Measurements from ENCODE around the gene PRRT1.

PRRT1 gene

DNA sequence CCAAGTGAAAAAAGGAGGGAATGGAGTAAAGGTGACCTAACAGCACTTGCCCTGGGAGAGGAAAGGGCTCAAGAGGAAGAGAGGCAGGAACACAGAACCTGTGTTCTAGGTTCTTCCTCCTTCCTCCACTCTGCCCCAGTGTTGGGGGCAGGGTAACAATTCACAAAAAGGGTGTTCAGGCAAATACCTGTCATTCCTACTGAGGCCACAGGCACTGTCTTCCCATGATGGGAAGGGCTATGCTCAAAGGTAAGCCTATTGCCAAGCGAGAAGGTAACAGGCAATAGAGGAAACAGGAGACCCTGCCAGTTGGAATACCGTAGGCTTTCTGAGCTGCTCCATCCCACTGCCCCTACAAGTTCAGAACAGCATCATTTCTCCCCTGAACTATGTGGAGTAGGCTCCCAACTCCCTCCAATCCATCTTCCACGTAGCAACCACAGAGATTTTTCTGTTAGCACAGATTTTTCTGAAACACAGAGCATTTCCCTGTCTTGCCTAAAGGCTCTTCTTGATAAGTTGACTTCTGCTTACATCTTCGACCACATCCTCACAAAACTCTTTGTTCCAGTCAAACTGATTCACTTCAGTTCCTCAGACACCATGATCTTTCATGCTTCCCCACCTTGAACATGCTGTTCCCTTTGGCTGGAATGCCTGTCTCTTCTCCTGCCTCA is 21.4 kb upstream of the PRRT1 start:
- peak; percentile 78 for DNase-seq

DNA sequence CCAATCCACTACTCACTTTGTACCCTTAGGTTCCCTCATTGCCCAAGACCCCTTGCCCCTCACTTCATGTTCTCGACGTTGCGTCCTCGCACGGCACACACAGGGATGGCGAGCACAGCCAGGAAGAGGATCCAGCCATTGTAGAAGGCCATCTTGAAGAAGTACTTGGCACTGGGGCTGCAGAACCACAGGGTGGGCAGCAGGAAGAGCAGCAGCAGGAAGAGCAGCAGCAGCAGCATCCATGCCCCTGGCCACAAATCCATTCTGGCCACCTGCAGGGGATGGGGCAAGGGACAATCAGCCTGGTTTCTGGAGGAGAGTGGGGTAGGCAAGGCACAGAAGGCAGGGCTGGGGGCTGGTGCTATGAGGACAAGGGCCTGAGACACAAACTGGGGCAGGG is 19.5 kb upstream of the PRRT1 start:
- DNase-seq = no peak

DNA sequence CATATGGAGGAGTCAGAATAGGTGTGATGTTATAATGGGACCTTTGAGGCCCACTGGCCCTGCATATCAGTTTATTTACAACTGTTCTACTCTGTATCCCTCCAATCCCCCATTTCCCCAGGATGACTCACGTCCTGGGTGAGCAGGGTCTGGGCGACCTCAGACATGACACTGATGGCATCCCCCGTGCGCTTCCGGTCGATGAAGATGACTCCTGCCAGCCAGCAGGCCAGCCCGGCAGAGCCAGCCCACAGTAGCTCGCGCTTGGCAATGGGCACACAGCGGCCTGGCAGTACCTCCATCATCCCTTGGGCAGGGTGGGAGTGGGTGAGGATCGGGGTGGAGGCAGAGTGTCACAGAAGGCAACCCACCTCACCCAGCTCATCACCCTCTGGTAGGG is 18.6 kb upstream of the PRRT1 start:
- DNase-seq = no peak

DNA sequence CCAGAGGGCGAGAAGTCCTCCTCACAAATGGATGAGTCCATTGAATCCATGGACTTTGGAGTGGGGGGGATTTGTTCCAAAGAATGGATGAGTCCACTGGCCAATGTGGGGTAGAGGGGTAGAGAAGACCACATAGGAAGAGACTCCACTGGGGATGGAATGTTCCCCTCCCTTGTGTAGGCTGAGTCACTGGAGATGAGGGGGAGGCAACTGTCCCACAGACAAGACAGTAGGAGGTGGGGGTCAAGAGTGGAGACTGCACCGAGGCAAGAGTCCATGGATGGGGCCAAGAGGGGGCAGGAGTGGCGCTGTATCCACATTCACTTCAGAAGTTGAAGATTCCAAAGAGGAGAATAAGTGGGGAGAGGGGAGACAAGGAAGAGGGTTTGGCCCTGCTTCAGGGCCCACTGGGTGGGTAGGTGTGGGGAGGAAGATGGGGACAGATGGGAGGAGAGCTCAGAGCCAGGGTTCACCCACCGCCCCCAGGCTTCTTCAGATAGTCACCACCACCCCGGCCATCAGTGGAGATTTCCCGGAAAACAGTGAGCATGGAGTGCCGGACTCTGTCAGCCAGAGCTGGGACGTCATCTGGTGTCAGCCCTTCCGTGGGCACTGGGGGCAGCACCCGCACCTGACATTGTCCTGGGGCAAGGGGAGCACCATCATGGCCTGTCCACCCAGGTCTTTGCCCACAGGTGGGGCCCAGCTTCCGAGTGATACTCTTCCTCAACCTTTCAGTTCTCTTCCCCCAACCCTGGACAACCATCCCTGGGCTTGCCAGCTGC is 17.3 kb upstream of the PRRT1 start:
- no peak for DNase-seq

DNA sequence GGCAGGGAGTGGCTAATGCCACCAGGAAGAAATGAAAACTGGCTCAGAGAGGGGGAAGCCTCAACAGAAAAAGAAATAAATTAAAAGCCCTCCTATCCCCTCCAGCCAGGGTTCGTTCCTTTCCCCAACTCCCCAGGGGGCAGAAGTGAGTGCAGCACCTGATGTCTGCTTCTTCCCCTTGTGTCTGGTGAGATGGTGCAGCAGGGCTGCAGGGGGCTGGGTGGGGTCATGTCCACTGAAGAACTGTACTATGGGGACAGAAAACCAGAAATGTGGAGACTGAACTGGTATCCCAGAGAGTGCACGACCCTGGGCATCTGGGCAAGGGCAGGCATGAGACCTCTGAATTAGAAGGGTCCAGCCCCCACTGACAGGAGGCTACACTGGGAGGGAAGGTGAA is 16.6 kb upstream of the PRRT1 start:
- DNase-seq = no peak

DNA sequence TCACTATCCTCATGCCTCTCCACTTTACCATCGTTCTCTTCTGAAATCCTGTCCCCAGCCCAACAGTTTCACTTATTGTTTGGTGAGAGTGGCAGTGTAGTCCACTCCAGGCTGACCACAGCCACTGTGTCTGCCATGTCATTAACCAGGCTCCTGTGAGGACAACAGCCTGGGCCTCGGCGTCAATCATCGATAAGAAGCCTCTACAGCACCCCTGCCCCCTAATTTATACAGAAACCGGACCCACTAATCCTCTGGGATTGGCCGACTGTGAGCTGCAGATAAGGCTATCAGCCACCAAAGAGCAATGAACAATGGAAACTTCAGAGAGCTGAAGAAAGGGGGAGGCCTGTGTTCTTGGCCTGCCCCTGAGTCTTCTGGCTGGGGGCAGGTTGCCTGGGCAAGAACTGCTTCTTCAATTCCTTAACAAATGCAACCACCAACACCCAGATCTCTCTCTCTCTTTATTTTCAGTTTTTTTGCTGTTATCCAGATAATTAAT is 16.1 kb upstream of the PRRT1 start:
- DNase-seq = no peak

DNA sequence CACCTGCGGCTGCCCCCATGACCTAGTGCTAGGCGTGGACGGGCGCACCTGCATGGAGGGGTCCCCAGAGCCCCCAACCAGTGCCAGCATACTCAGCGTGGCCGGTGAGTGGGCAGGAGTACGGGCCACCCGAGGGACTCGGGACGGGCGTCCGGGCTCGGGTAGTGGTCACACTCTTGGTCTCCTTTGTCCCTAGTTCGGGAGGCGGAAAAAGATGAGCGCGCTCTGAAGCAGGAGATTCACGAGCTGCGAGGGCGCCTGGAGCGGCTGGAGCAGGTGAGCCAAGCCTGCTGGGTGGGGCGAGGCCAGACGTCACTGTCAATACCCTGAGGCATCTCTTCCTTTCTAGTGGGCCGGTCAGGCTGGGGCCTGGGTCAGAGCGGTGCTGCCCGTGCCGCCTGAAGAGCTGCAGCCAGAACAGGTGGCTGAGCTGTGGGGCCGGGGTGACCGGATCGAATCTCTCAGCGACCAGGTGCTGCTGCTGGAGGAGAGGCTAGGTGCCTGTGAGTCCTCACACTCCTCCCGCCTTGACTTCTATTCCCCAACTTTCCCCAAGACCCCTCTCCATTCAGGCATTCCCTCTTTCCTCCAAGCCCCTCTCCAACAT is 15.5 kb upstream of the PRRT1 start:
- peak; percentile 70 for DNase-seq

DNA sequence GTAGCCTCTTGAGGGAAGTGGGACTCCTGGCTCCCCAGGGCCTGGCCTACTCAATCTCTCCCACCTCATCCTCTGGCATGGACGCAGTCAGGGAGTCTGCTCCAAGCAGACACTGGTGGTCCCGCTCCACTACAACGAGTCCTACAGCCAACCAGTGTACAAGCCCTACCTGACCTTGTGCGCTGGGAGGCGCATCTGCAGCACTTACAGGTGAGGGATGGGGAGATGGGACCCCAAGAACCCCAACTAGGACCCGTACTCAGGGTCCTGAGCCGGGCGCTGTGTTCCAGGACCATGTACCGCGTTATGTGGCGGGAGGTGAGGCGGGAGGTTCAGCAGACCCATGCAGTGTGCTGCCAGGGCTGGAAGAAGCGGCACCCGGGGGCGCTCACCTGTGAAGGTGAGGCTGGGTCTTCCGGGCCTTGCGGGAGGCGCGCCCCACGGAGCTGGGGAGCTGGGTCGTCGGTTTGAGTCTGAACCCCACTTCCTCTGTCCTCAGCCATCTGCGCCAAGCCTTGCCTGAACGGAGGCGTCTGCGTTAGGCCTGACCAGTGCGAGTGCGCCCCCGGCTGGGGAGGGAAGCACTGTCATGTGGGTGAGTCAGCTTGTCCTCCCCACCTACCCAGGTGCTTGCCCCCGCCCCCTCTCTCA is 14.8 kb upstream of the PRRT1 start:
- DNase-seq = peak; percentile 79

DNA sequence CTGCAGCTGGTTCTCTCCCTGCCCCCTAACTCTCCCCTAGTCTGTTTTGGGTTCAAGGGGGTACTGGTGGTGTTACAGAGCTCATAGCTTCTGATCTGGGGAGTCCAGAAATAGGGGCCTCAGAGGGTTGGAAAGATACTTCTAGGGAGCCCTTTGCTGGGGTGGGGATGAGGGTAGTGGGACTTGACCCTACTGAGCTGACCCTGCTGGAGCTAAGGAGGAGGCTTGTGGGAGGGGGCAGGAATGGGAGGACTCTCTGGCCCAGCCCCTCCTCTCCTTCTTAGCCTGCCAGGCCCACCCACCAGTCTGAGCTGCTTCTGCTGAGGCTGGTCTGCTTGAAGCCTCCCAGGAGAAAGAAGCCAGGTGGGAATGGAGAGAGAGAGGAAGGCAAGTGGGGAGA is 12.6 kb upstream of the PRRT1 start, which contains the start of gene EGFL8:
EGFL8 (plus strand) TSS at position 301 of the 400 bp plus-strand sequence. CDS start 1,571 bp downstream, outside the sequence.
- DNase-seq = no peak

DNA sequence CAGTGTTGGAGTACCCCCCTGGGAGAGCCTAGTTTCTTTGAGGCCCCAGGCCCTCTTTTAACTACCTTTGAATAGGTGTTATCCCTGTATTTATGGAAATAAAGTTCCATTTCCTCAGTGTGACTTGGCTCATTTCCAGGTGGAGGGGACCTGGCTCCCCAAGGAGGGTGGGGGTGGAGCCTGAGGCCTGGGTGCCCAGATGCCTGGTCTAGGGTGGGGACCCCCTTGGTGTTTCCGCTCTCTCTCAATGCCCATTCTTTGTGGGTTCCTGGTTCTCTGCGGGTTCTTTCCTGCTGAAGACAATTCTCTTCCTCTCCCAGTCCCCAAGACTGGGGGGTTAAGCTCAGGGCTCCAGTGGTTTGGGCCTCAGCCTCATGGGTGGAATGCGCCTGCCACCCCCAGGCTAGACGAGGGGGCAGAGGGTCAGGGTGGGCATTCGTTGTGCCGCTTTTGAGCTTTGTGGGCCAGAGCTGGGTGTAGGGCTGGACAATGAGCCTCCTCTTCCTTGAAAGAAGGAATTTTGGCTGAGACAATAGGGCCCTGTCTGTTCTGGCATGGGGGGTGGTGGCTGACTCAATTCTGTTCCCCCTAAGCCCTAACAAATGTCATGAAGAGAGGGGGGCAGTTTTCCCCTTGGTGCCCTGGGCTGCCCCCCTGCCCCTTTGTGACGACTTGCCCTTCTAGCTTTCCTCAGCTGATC is 12.0 kb upstream of the PRRT1 start:
- DNase-seq = no peak

DNA sequence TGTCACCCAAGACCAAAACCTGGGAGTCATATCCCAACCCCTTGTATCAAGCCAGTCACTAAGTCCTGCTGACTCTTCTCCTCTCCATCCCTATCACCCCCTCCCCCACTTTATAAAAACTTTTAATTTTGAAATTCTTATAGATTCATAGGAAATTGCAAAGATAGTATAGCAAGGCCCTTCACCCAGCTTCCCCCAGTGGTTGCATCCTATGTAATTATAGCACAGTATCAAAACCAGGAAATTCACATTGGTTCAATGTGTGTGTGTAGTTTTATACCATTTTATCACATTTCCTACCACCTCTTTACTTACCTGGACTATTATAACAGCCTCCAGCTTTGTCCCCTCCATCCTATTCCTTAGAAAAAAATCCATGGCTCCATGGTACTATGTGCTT is 6.3 kb upstream of the PRRT1 start:
- DNase-seq = no peak

DNA sequence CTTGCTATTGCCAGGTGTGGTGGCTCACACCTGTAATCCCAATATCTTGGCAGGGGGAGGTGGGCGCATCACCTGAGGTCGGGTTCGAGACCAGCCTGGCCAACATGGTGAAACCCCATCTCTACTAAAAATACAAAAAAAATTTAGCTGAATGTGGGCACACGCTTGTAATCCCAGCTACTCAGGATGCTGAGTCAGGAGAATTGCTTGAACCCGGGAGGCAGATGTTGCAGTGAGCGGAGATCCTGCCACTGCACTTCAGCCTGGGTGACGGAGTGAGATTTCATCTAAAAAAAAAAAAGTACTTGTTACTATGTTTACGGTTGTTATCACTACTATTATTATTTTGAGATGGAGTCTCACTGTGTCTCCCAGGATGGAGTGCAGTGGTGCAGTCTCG is 5.2 kb upstream of the PRRT1 start:
- no peak for DNase-seq

DNA sequence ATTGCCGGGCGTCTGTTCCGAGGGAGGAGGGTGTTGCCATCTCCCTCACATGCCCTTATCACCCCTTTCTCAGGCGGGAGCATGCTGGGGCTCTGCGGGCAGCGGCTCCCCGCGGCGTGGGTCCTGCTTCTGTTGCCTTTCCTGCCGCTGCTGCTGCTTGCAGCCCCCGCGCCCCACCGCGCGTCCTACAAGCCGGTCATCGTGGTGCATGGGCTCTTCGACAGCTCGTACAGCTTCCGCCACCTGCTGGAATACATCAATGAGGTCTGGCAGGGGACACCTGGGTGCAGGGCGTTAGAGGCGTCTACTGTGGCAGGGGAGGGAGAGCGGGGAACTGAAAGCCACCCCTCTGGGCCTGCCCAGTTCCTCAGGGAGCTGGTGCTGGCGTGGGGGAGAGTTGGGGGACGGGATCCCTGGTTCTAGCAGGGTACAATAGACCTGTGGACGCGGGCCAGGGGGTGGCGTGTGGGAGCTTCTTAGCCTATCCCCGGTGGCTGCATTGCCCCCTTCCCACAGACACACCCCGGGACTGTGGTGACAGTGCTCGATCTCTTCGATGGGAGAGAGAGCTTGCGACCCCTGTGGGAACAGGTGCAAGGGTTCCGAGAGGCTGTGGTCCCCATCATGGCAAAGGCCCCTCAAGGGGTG is 2.9 kb upstream of the PRRT1 start:
- DNase-seq = peak; percentile 86

DNA sequence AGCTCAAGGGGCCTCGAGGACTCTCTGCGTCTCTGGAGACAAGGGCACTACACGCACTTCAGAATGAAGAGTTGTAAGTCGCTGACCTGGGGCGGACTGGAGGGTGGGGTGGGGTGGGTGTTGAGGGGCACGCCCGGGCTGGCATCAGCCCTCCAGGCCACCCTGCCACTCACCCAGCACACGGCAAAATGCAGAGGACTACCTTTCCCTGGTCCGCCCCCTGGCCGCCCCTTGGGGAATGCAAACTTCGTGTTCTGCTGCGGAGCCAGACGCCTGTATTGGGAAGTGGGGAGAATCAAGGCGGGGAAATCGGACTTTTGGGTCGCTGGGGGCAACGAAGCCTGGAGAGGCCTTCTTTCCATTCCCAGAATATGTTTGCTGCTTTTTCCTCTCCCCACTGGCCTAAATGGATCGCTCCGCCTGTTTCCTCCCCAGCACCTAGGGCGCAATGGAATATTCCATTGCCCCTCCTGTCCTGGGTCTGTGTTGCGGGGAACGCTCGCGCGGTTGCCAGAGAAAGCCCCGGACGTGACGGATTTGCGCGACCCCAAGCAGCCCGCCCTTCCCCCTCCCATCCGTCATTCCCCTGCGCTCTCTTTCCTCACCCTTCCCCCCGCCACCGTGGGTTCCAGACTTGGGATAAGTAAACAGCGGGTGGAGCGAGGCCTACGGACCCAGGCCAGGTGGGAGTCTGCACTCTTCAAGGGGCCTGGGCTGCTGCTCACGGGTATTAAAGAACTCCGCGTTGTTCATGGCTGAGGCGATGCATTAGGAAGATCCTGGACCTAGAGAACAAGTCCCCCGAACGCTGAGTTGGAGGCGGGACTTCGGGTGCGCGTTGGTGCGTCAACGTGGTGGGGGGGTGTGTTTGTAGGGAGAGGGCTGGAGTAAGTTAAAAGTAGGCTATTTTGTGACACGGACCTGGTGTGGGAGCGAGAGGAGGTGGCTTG is 2.1 kb upstream of the PRRT1 start, which contains the start of gene PPT2:
PPT2 (plus strand) TSS at position 578 of the 950 bp plus-strand sequence. CDS start 454 bp downstream, outside the sequence.
- peak; percentile 94 for DNase-seq

DNA sequence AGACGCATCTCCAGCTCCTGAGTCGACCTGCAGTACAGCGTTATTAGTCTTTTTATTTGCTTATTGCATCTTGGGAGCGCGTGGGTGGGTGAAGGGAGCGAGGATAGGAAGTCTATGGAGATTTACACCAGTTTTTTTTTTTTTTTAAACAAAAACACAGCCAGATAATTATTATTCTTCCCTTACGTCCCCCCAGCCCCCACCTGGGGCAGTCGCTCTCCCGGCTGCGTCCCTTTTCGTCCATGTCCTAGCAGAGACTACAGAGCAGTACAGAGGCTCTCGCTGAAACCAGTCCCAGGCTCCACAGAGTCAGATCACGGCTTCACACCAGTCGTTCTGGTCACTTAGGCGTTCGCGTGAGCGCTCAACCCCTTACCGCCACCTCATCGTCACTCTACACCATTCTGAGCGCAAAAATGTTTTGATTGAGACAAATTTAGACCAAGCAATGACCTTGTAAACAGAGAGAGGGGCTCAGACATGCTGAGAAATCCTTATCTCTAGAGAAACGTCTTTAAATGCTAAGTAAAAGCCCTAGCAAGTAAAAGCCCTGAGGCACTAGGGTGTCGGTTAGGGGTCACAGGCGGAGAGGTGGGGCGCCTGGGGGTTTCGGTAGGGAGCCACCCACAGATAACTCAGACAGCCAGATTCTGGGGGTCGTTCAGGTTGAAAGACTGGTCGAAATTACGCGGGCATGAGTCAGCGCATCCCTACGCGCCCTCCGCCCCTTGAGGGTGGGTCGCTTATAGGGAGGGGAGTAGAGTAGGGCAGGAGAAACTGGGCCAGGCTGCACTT is 1.2 kb upstream of the PRRT1 start:
- DNase-seq = peak; percentile 93

DNA sequence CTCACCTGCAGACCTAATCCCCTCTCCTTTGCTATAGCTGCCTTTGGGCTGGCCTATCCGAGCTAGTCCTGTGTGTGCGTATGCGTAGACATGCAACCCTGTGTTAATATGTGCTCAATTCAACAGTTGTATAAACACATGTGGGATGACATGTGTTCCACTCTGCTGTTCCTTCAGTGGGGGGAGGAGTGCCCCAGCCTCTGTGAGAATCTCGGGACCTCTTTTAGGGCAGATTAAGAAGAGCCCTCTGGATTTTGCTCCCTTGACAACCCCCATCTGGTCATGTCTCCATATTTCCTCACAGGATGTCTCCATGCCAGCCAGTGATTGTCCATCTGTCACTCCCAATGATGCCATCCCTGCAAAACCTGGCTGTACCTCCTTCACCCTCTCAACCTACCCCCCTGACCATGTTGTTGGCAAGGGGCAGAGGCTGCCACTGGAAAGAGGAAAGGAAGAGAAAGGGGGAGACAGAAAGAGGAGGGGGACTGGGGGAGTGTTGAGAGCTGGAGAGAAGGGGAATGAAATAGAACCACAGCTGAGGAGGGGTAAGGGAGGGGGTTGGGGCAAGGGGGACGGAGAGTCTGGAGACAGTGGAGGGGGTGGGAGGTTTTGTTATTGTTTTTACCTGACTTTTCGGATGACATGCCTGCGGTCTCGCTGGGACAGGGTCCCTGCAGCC is 417 bp downstream of the PRRT1 start:
- DNase-seq = no peak

DNA sequence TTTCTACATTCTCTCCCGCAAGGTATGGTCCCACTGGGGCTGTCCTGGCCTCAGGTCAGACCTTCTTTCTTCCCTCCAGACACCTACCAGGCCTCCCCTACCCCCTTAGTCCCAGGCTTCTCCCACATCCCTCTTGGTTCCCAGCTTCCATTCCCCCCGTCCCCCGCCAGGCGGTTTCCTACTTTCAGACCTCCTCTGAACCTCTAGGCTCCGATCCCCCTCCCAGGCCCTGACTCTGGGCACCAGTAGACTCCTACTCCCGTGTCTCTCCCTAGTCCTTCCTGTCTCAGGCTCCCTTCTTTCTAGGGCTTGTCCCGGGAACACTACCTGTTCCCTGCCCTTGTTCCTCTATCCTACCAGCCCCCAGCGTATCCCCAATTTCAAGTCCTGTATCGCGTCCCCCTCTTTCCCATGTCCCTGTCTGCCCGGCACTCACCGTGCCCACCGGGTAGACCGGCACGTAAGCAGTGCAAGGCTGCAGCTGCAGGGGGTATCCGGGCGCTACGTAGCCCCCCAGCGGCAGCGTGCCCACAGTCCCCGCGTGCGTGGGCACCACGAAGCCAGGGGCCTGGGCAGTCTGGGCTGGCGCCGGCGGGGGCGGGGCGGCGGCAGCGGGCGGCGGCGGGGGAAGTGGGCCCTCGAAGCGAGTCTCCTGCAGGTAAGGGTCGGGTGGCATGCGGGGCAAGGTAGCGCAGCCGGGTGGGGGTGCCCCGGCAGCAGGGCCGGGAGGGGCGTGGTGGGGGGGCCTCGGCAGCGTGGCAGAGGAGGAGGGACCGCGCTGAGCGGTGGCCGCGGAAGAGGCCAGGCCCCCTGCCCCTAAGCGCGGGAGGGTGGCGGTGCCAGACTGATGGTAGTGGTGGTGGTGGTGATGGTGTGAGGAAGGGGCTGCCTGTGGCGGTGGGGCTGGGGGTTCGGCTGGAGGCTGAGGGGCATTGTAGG is 1.5 kb downstream of the PRRT1 start:
- DNase-seq = peak; percentile 55
